GM19238 (cell line): ENCODE results near the gene PACC1.
"Not testable (repeated sequence)": the region's sequence is repeated elsewhere in the genome, so short reads cannot be mapped to it uniquely, and the experiment has no call there.

ENCODE experiments used
- DNase-seq: peaks from one replicate; pipeline ENCODE4 v3.0.0; 2011; ENCODE audit warnings: low spot score; ENCODE audit not compliant: insufficient read length

PACC1 gene

DNA sequence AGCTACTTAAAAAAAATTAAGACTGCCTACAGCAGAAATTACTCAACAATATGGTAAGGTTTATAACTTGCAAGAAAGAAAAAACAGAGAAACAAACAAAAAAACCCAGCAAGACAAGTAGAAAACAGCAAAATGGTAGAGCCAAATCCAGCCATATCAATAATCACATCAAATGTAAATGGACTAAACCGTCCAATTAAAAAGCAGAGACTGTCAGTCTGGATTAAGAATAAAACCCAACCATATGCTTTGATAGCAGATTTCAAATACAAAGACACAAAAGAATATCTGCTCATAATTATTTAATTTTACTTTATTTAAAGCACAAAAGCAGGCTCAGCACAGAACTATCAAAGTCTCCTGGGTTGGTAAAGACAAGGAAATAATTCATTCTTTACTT, 17.5 kb downstream of the PACC1 start:
- DNase-seq, result no peak

DNA sequence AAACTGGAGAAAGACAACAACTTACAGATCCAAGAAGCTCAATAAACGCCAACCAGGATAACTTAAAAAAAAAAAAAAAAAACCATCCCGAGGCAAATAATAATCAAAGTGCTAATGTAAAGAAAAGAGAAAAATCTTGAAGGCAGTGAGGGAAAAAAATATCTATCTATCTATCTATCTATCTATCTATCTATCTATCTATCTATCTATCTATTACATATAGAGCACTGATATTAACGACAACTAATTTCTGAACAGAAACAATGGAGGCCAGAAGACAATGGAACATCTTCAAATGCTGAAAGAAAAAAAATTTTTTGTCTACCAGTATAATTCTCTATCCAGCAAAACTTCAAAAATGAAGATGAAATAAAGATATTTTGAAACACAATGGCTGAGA, 18.0 kb downstream of the PACC1 start:
- no peak for DNase-seq

GRCh38 chr1:212395678-212396437, 18.8 kb downstream of the PACC1 start:
- DNase-seq, result not testable (repeated sequence)

GRCh38 chr1:212388985-212389716, 25.5 kb downstream of the PACC1 start:
- no peak for DNase-seq

GRCh38 chr1:212386029-212386428, 28.7 kb downstream of the PACC1 start:
- no peak for DNase-seq

DNA sequence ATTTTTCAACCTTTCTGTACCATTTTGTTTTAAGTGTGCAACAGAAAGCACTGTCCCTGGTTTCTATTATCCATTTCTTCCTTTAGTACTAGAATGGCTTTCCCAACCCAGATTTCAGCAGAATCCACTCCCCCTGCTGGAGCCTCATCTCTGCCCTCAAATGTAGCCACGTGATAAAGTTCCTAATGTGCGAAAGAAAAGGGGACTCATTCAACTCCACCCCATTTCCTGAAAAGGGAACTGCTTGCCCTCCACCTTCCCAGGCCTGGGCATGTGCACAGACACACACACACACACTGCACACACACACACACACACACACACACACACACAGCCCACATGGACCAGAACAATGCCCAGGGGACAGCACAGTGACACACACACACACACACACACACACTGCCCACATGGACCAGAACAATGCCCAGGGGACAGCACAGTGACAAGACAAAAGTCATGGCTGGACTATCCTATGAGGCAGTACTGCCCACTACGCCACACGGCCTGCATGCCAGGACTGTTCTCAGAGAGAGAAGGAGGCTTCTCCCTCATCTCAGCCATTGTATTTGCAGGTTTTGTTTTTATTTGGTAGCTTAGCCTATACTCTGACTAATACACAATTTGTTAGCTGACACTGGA, 33.2 kb downstream of the PACC1 start:
- no peak for DNase-seq

DNA sequence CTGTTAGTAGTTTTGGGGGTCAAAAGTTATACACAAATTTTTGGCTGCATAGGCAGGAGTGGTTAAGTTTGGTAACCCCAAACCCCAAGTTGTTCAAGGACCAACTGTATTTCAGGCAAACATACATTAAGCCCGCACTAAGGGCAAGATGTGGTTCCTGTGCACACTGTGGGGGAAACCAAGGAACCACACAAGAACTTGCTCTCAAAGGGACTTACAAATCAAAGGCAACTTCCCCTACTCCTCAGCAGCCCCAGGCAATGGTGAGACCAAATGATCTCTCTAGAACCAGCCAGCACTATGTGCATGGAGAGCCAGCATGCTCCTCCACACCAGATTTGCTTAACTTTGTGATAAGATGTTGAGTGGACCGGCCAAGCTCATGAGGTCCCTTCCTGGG, 35.3 kb downstream of the PACC1 start:
- DNase-seq, result no peak

DNA sequence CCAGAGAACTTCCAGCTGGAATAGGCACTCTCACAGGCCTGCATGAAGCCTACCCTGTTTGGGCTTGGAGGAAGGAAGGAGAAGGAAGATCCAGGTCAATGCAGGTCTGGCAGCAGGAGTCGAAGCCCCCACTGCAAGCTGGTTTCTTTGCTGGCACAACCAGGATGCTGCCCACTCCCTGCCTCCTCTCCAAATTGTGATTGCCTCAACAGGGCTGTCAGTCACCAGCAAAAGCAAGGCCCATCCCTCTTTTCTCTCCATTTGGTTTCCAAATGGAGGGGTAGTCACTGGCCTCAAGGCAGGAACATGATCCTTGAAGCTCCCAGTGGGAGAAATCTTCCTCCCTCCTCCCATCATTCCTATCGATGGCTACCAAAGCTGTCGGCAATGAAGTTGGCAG, 37.0 kb downstream of the PACC1 start:
- DNase-seq, result no peak

DNA sequence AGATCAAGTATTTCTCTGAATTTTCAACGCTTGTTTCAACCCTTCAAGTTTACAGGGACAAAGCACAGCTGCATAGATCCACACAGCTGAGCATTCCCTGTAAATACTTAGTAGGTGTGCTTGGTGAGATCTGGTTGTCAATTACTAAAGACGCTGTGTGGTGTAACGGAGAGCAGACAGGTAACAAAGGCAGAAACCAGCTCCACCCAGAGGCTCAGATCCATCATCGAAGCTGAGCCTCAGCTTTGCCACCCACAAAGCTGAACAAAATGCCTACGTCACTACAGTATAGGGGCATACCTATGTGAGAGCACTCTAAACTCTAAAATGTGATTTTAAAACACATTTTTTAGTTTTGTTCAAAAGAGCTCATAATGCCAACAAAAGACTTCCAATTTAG, 38.7 kb downstream of the PACC1 start:
- DNase-seq, result no peak

DNA sequence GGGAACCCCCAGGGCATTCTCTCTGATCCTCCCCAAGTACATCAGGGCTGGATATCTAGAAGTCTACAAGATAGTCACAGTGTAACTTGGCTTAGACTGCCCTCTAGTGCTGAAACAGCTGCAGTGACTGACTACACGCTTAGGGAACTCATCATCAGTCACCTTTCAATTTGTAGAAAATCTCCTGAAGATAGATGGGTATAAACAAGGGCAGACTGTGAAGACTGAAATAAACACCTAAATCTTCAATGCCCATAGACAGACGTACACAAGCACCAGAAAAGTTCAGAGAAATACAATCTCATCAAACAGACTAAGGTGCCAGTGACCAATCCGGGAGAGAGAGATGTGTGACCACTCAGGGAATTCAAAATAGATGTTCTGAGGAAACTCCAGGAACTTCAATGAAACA, 46.6 kb downstream of the PACC1 start:
- DNase-seq, result peak; percentile 39

DNA sequence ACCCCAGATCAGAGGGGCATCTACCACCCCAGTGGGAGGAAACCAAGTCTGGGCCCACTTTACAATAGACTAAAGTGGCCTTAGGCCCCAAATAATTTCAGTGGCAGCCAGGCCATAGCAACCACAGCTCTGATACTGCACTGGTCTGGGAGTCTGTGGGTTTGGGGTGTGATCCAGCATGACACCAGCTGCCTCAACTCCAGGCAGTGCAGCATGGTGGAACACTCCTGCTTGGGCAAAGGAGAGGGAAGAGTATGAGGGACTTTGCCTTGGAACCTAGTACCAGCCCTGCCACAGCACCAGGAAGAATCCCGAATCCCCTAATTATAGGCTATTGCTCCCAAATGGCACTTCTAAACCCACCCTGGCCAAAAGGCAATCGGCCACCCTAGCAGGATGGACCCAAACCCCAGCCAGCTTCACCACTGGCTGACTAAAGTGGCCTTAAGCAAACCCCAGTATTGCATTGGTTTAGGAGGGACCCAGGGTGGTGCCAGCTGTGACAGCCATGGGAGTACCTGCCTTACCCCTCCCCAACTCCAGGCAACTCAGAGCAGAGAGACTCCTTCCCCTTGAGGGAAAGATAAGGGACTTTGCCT, 47.1 kb downstream of the PACC1 start:
- DNase-seq, result no peak

GRCh38 chr1:212366901-212367300, 47.8 kb downstream of the PACC1 start:
- no peak for DNase-seq

DNA sequence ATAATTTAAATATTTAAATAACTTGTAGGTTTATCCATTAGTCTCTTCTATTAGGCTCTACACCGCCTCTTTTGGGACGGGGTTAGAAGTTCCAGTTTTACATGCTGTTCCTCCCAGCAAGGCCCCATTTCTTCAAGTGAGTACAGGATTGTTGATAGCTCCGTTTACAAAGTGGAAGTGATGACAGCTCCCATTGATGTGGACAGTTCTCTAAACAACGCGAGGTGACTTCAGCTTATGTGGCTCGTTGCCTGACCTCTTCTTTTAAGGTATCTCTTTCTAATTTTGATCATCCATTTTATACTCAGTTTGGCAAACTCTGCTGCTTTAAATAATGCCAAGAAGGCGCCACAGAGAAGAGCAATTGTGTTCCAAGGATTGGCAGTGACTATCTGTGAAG, 49.7 kb downstream of the PACC1 start:
- no peak for DNase-seq

DNA sequence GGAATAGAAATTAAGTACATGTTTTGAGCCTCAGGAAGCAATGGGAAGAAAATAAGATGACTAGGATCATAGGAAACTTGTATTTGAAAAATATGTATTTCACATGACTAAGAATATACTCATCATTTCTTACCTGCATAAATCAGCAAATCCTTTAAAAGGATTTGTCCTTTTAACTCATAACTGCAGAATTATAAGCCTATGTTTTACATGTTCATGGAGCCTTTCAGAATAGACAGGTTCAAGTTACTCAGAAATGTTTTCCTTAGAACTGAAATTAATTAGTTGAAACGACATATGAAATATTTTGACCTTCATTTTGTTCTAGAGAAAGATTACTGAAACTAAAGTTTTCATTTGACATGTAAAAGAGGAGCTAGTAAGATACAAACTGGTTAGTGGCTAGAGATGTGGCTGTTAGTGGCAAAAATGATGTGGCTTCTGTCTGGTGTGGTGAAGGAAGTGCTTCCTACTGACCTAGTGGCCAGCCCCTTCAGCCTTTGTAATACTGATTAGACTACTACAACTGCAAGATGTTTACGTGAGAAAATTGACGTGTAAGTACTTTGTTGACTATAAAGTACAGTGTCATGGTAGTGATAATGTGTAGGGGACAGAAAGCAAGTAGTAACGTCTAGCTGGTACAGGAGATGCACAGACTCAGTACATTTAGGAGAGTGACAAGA, 54.7 kb downstream of the PACC1 start:
- no peak for DNase-seq

- DNase-seq, result no peak
Measured at GRCh38 chr1:212355230-212355969, 59.3 kb downstream of the PACC1 start.

GRCh38 chr1:212354464-212354863, 60.2 kb downstream of the PACC1 start:
- no peak for DNase-seq

DNA sequence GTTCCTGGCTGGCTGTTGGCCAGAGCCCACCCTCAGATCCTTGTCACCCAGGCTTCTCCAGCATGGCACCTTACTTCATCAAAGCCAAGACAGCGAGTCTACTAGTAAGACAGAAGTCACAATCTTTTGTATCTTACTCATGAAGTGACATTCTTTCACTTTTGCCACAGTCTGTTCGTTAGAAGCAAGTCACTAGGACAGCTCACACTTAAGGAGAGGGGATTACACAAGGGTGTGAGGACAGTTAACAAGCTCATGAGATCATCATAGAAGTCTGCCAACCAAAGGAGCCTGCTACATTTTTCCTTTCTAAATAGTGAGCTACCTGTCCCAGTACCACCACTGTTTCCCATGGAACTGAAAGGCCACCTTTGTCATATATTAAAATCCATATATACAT, 61.5 kb downstream of the PACC1 start:
- no peak for DNase-seq

DNA sequence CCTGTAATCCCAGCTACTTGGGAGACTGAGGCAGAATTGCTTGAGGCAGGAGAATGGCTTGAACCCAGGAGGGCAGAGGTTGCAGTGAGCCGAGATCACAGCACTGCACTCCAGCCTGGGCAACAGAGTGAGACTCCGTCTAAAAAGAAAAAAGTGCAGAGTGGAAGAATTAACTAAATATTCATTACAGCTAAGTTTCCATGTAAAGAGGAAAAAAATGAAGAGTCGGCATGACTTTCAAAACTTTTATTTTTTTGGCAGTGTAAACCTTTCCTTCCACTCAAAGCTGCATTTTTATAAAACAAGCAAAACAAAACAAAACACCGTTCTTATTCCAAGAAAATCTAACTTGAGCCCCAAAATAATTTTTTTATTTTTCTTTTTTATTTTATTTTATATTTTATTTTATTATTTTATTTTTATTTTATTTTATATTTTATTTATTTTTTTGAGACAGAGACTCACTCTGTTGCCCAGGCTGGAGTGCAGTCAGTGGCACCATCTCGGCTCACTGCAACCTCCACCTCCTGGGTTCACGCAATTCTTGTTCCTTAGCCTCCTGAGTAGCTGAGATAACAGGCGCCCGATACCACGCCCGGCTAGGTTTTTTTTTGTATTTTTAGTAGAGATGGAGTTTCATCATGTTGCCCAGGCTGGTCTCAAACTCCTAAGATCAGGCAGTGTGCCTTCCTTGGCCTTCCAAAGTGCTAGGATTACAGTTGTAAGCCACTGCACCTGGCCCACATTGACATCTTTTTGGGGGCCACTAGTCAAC, 62.9 kb downstream of the PACC1 start:
- DNase-seq, result no peak

GRCh38 chr1:212346601-212347000, 68.1 kb downstream of the PACC1 start:
- DNase-seq, result no peak

DNA sequence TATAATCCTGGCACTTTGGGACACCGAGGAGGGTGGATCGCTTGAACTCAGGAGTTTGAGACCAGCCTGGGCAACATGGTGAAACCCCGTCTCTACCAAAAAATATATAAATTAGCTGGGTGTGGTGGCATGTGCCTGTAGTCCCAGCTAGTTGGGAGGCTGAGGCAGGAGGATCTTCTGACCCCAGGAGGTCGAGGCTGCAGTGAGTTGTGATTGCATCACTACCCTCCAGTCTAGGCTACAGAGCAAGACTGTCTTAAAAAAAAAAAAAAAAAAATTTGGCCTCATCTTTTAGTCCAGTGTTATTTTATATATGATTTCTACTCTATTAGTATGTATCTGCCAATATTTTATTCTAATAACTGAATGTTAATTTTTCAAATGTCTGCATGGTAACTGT, 69.8 kb downstream of the PACC1 start:
- no peak for DNase-seq
